H1 (cell line): ENCODE data around the gene DENND10. TPM values are rescaled to one million over a fixed set of nuclear protein-coding genes. Genes with fewer than 3 reads are reported as not detected.

Source experiments
- BCL11A ChIP-seq, 2 experiments: IDR thresholded peaks; one replicate each; pipeline ENCODE4 v1.6.1; 2011; ENCODE audit warnings: low read depth in 2 of 2, low read length in 2 of 2, mild to moderate bottlenecking in 2 of 2
- CHD1 ChIP-seq: IDR thresholded peaks from 2 replicates; pipeline ENCODE4 v1.6.1; 2012; ENCODE audit warnings: low read depth, low read length, improper control_type of control experiment
- CHD7 ChIP-seq: fragments of 300-600 bp; sonication (generic); IDR thresholded peaks from 2 replicates; pipeline ENCODE4 v1.7.1; 2012; ENCODE audit warnings: low read length, moderate library complexity, mild to moderate bottlenecking, inconsistent platforms; ENCODE audit not compliant: insufficient replicate concordance
- CTBP2 ChIP-seq: IDR thresholded peaks from 2 replicates; pipeline ENCODE4 v1.7.0; 2011; ENCODE audit warnings: borderline replicate concordance, mild to moderate bottlenecking, moderate library complexity, mixed read lengths, low read length; ENCODE audit not compliant: insufficient read depth, insufficient read length
- HDAC6 ChIP-seq: IDR thresholded peaks from one replicate; pipeline ENCODE4 v1.7.1; 2012; ENCODE audit warnings: low read depth, mild to moderate bottlenecking, inconsistent platforms, low read length, moderate library complexity
- RNF2 ChIP-seq: fragments of 200-900, 300-1000 bp; sonication (generic); IDR thresholded peaks from 2 replicates; pipeline ENCODE4 v1.7.1; 2016; ENCODE audit warnings: borderline replicate concordance, low read depth, mild to moderate bottlenecking, antibody characterized with exemption, low read length; ENCODE audit not compliant: poor library complexity, severe bottlenecking; ENCODE audit errors: missing control alignments
- RXRA ChIP-seq: IDR thresholded peaks from 2 replicates; pipeline ENCODE4 v1.6.1; 2011; ENCODE audit warnings: low read depth, mild to moderate bottlenecking, low read length, moderate library complexity; ENCODE audit not compliant: insufficient read depth
- SIX5 ChIP-seq: IDR thresholded peaks from 2 replicates; pipeline ENCODE4 v1.6.1; 2011; ENCODE audit warnings: mild to moderate bottlenecking, low read depth, low read length
- SP1 ChIP-seq: IDR thresholded peaks from 2 replicates; pipeline ENCODE4 v1.6.1; 2011; ENCODE audit warnings: low read depth, low read length
- TAF7 ChIP-seq: optimal IDR thresholded peaks from 2 replicates; pipeline ENCODE3; 2011; ENCODE audit warnings: low read depth, mild to moderate bottlenecking, inconsistent platforms, low read length, moderate library complexity, borderline replicate concordance
- polyA plus RNA-seq, 7 experiments: library from polyadenylated mRNA; depleted of rRNA in 3 of 7; stranded (reverse) in 5 of 7; unstranded in 2 of 7; fragments of >200 nt in 5 of 7; fragments of 200-250 nt in 2 of 7; gene quantifications; 1 replicate in 5 of 7; 2 replicates in 1 of 7; 4 replicates in 1 of 7; pipeline versions ENCODE4 v1.2.1 to v1.2.3, GENCODE V29; 2011 to 2013; ENCODE audit warnings: missing spikeins in 2 of 7, mixed read lengths in 2 of 7
- total RNA-seq: library from RNA; stranded (reverse); fragmentation: NEBNext Ultra II Directional; extraction: Animal tissue kit (Norgen Biotek cat#: 25700); gene quantifications from 2 replicates; pipeline ENCODE4 v1.2.1, GENCODE V29; 2021

DENND10 gene
- total and polyA plus RNA-seq, 2 of the 8 experiments (the other 6 are each of a cell fraction or from before 2014, with no cell fraction given): 49.3 to 64.4 TPM

GRCh38 chr10:119116326-119116951, 12.5 kb downstream of the DENND10 start (continued):
- no peak for TF ChIP-seq CHD7
- TF ChIP-seq RXRA: no peak
- TF ChIP-seq RNF2: no peak
- no peak for TF ChIP-seq CHD1
- TF ChIP-seq TAF7: no peak
- TF ChIP-seq SIX5: no peak
- no peak for TF ChIP-seq HDAC6
- no peak for TF ChIP-seq CTBP2
- no peak for TF ChIP-seq SP1
- no peak for TF ChIP-seq BCL11A (IDR thresholded peaks at IDR 0.05; ENCODE audit: low read depth in 2 of 2, low read length in 2 of 2)
